HG03196 (cell line): ENCODE results near the gene ADCY1.
"Not testable (repeated sequence)": the region's sequence is repeated elsewhere in the genome, so short reads cannot be mapped to it uniquely, and the experiment has no call there.

ENCODE experiments used
- ATAC-seq: cut with Tn5 transposase; IDR thresholded peaks from one replicate; pipeline ENCODE4 v1.9.1; 2021; ENCODE audit not compliant: unreplicated experiment

ADCY1 gene

GRCh38 chr7:45573661-45574415 is at the start of gene ADCY1:
Gene ADCY1, plus strand, starts transcription at chr7:45574368. Its CDS starts 176 bp downstream, at chr7:45574544.
- no peak for ATAC-seq

- no peak for ATAC-seq
Observed at GRCh38 chr7:45524445-45524844, 49.7 kb upstream of the ADCY1 start.

GRCh38 chr7:45525057-45525456 is 49.1 kb upstream of the ADCY1 start:
- no peak for ATAC-seq

DNA sequence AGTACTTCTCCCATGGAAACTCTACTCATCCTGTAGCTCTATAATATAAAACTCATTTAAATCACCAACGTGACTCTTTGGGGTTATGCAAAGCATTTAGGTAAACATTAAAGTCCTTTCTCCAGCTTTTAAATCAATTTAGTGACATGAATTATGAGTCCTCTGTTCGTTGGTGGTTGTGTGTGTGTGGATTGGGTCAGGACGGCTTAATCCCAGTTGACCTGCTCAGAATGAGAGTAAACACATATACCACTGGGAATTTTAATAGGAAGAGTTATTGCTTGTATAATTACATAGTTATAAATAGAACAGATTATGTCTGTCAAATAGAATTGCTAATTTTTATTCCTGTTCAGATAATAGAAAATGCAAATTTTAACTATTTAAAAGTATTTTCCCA is 30.7 kb upstream of the ADCY1 start:
- ATAC-seq: no peak

- not testable (repeated sequence) for ATAC-seq
Observed at GRCh38 chr7:45545105-45545710, 29.0 kb upstream of the ADCY1 start.

DNA sequence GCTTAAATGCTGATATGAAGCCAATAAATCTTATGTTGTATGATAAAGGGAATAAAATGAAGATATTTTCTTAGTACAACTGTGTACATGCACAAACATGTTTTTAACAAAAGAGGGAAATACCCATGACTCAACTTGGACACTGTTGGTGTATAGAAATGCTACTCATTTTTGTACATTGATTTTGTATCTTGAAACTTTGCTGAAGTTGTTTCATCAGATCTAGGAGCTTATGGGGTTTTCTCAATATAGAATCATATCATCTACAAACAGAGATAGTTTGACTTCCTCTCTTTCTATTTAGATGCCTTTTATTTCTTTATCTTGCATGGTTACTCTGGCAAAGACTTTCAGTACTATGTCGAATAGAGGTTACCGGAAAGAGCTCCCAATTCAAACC is 25.3 kb upstream of the ADCY1 start:
- not testable (repeated sequence) for ATAC-seq

DNA sequence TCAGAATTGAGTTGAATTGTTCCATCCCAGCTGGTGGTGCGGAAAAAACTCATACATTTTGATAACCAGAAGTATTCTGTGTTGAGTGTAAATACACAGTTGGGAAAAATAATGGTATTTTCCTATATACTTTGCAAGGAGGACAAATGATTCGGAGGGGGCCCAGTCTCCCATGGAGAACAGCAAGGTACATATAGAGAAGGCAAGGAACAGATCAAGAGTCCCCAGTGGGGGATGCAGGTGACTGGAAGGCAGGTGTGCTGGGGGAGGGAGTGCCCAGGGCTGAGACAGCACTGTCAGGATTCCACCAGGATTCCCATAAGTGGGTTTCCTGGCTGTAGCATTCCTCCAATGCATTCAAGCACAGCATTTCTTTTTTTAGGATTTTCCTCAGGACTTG is 10.8 kb upstream of the ADCY1 start:
- no peak for ATAC-seq

DNA sequence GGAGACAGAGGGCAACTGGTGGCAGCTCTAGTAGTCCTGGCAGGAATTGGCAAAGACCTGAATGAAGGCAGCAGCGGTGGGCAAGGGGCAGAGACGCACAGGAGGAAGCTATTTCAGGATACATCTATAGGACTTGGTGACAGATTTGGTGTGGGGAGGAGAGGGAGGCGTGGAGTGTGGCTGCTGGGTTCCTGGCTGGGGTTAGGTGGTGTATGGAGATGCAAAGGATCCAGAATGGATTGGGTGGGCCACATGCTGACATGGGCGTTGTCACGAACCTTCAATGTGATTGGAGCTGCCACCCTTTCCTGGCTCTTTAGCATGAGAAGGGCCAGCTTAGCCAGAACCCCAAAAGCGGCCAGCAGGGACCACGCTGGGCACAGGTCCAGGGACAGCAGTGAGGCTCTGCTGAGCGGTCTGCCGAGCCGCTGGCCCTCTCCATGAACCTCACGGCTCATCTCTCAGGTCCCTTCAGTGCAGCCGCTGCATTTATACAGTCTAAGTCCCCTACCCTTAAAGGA is 10.2 kb upstream of the ADCY1 start:
- ATAC-seq: no peak

GRCh38 chr7:45564485-45564884 is 9.7 kb upstream of the ADCY1 start:
- no peak for ATAC-seq

DNA sequence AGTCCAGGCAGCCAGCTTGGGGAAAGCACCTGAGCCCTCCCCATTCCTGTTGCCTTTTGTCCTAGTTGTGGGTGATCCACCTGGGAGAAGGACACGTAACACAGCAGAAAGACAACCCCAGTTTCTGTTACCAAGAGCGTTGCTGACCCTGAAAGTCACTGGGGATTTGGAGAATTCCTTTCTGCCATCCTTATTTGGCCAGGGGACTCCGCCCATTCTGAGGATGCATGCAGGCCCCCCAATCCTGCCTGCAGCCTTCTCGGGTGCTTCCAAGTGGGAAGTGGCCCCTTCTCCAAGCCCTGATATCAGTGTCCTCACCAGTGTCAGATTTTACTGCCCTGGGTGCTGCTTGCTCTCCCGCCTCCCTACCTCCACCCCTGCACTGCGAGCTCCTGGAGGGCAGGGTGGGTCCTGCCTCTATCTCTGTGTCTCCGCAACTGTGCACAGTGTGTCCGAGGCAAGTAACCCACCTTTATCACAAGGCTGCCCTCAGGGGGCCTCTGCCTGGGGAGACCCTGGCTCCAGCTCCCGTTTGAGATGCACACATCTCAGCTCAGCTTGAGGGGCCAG is 9.2 kb upstream of the ADCY1 start:
- ATAC-seq: no peak

GRCh38 chr7:45566386-45566785 is 7.8 kb upstream of the ADCY1 start:
- ATAC-seq: no peak

DNA sequence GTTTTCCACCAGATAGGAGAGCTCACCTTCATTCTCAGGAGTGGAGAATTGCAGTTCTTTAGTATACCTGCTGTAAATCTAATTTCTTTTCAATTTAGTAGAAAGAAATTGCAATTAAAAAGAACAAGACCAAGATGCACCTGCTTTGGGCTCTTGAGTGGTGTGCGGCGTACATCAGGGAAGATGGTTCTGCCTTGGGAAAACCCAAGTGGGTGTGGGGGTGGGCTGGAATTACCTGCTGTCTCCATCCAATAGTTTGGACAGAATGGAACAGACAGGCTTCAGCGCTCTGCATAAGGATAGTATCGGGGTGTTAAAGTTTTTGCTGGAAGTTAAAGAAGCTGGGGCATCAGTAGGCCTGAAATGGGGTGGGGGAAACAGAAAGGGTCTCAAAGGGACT is 7.2 kb upstream of the ADCY1 start:
- no peak for ATAC-seq

DNA sequence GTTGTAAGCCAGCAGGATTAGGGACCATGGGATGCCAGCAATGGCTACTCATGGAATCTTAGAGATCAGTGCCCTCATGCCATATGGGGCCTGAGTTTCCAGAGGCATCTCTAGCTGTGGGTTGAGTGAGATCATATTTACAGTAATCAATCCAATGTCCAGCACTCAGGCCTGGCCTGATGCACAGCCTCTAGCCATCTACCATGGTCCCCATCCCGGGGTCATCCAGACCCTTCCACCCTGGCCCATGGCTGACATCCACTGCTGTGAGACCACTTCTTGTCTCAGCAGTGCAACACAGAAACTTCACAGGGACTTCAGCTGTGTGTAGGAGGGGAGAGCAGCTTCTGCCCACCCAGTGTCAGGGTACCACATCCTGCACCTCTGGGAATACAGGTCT is 6.5 kb upstream of the ADCY1 start:
- ATAC-seq: no peak

- ATAC-seq: no peak
Observed at GRCh38 chr7:45568536-45569289, 5.5 kb upstream of the ADCY1 start.

GRCh38 chr7:45569290-45569685 is 4.9 kb upstream of the ADCY1 start:
- ATAC-seq: no peak

DNA sequence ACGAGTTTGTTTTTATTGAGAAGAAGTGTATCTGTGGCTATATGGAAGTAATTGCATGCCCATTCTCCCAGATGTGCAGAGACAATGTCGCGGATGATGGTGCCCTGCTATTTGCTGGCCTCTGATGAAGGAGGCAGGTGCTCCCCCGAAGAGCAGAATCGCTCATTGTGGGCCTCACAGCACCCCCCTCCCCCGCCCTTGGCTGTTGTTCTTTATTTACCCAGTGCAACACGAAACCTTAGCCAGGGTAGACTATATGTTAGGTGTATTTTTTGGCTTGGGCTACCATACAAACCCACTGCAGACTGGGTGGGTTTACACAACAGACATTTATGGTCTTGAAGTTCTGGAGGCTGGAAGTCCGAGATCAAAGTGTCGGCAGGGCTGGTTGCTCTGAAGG is 3.4 kb upstream of the ADCY1 start:
- ATAC-seq: no peak

DNA sequence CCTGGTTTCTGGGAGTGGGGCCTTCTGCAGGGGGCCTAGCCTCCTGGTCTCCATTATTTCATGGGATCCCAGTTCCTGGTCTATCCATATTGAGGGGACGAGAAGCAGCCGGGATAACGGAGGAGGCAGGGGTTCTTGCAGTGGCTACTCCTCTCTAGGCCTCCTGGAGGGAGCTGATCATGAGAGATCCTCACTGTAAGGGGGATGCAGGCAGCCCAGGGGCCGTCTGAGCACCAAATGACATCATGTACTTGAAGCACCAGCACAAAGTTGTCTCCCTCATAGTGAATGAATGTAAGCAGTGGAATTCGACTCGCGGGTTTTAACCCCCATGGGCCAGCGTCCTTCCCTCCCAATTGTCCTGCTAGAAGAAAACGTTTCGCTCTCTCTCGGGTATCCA is 964 bp upstream of the ADCY1 start:
- no peak for ATAC-seq

DNA sequence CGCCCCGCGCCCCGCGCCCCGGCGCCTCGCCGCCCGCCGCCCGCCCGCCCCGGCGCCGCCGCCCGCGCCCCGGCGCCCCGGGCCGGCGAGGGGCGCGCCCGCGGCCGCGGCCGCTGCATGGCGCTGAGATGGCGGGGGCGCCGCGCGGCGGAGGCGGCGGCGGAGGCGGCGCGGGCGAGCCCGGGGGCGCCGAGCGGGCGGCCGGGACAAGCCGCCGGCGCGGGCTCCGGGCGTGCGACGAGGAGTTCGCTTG is 174 bp downstream of the ADCY1 start:
- ATAC-seq: no peak

- no peak for ATAC-seq
Observed at GRCh38 chr7:45574669-45575500, 717 bp downstream of the ADCY1 start.

DNA sequence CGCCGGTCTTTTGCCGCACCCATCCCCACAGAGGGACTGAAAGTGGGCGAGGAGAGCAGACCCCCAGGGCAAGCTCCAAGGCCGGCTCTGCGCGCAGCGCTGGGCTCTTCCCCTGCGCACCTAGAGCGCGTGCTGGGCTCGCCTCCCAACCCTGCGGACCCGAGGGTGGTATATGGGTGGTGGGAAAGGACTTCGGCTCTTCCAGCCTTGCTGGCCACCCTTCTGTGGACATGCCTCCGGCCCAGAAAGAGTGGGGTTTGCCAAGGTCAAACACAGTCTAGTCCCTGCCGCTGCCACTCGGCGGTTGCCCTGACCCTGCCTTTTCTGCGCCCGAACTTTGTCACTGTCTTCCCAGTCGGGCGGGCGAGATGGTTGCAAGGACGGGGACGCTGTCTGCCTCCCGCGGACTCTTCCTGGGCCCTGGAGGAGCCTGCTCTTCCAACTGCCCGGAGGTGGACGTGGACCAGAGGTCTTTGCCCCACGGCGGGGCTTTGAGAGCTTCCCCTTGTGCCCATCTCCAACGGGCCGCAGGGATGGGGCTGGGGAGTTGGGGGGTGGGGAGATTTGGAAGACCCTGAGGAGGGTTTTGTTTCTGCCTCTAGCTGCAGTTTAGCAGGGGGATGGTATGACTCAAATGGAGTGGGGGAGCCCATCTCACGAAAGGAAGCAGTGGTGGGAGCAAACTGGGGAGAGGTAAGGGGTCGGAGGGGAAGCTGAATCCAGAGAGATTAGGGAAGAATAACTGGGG is 1.5 kb downstream of the ADCY1 start:
- no peak for ATAC-seq
